Measurements from ENCODE around the gene PCSK5.
"Not testable (repeated sequence)": the region's sequence is repeated elsewhere in the genome, so short reads cannot be mapped to it uniquely, and the experiment has no call there.

Gene PCSK5

DNA sequence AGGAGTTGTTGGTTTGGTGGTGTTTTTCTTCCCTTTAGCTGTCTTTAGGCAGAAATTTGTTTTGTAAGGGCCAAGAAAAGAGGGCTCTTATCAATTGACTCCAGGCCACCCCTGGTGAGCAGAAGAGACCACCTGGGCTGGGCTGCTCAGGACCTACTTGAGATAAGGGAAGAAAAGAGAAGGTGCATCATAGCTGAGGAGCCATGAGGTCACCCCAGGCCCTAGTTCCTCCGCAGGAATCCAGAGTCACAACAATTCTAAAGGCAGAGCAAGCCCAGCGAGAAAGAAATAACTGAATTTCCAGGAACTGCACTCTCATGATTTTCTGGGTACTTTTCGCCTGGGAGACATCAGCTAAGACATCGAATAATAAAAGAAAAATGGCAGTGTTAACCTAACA lies 468.9 kb downstream of the PCSK5 start:
- no peak for DNase-seq (ENCODE audit: low read depth)

DNA sequence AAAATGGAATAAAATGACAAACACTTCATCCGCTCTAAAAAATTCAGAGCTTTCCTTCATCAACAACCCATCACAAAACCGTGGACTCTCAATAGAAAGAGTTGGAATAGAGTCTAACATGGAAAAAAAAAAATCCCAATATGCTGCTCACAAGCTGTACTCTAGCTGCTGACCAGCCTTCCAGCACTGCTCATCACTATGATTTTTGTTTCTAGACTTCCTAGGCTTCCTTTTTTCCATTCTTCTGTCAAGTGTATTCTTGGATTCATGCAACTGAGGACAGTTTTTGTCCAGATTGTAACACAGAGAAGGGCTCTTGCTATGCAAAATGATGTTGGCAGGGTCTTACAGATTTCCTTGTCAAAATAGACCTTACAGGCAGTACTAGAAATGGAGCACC lies 469.3 kb downstream of the PCSK5 start:
- DNase-seq (ENCODE audit: low read depth) = no peak

DNA sequence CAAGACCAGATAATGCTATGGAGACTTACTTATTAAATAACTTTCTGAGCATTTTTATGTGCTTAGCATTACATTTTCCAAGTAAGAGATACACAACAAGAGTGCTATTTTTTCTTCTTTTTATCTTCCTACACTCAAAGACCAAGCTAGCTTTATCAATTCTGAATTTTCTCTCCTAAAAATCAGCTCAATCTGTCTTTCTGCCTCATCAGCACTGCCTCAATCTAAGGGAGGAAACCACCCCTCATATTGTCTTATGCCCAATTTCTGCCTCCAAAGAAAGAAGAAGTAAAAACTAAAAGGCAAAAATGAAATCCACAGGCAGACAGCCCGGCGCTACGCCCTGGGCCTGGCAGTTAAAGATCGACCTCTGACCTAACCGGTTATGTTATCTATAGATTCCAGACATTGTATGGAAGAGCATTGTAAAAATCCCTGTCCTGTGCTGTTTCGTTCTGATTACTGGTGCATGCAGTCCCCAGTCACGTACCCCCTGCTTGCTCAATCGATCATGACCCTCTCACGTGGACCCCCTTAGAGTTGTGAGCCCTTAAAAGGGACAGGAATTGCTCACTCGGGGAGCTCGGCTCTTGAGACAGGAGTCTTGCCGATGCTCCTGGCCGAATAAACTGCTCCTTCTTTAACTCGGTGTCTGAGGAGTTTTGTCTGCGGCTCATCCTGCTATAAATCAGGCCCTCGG lies 472.0 kb downstream of the PCSK5 start:
- not testable (repeated sequence) for DNase-seq (ENCODE audit: low read depth)

DNA sequence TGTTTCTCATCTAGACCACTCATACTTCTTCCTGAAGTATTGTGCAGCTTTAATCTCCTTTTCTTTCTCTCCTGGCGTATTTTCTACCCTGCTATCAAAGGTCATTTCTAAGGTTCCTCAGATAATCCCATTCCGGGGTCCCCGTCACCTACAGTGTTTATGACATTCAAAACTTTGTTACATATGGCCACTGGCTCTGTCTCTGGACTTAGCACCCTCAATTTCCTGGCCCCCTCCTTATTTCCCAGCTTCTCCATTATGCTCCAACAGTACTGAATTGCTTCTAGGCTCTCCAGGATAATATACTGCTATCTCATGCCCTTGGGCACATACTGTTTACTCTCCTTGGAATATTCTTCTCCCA lies 472.5 kb downstream of the PCSK5 start:
- no peak for DNase-seq (ENCODE audit: low read depth)

DNA sequence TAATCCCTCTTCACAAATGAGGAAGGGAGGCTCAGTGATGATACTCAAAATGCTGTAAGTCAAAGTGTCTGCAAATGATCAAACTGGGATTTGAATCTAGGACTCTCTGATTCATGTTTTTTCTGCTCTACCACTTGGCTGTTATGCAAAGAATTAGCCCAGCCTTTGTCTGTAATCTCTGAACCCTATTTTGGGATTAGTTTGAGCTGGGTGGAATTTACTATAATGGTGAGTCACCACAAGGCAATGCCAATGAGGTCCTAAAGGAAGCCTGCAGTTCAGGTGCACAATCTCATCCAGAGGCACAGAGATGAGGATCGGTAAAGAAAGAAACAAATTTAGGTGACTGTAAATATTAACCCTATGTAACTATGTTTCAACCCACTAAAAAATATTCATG lies 474.6 kb downstream of the PCSK5 start:
- no peak for DNase-seq (ENCODE audit: low read depth)

DNA sequence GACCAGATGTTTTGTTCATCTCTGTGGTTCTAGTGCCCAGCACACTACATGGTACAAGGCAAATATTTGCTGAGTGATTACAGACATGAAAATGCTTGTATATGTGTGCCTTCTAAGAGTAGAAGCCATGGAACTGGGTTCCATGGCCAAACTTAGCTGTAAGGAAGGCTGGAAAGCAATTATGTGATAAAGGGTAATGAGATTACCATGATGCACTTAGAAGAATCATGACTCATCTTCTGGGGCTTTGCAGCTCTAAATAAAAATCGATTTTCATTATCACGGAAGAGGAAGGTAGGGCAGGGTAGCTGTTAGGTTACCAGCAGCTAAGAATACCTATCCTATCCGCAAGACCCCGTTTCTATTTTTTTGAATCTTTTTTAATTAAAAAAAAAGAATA lies 475.8 kb downstream of the PCSK5 start:
- DNase-seq (ENCODE audit: low read depth) = no peak

DNA sequence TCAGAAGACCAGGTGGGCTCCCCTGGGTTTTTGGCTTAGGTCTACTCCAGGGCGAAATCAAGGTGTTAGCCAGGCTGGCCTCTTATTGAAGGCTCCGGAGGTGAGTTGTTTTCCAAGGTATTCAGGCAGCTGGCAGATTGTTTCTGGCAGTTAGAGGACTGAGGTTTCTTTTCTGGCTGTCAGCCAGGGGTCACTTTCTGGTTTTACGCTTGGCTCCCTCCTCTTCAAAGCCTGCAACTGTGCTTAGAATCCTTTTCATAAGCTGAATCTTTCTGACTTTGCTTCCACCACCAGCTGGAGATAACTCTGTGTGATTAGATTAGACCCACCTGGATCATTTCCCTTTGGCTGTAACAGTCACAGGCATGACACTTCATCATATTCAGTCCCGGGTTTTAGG lies 479.1 kb downstream of the PCSK5 start:
- no peak for DNase-seq (ENCODE audit: low read depth)

DNA sequence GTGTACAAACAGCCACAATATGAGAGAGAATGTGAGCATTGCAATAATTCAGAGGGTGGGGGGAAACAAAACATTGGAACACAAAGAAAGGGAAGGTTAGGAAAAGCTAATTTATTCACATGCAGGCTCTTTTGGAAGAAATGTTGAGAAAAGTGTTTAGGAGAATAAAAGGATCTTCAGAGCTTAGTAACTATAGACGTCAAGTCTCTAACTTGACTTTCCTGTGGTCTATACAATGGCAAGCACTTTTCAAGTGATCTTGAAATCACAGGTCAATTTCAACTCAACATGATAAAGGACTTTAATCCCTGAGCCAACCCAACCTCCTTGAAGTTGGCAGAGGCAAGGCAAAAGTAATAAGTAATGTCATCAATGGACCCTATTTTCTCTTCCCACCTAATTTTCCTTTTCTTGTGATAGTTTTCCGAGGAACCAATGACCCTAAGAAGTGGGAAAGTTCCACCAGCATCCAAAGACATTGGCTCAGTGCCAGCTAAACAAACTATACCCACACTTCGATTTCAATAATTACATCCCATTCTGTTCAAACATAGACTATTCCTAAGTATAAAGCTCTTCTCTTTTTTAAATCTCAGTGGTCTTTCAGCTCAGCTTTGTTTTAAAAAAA lies 480.0 kb downstream of the PCSK5 start:
- DNase-seq (ENCODE audit: low read depth) = no peak

DNA sequence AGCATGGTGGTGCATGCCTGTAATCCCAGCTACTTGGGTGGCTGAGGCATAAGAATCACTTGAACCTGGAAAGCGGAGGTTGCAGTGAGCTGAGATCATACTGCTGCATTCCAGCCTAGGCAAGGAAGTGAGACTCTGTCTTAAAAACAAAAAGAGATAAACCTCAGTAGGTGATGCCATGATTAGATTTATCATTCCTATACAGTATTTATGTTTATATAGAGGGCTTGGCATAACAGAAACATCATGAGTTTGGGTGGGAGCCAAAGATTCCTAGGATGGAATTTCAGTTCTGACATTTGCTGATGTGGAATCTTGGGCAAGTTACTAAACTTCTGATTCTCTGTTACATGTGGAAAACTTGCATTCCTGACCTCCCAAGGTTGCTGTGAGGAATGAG lies 481.4 kb downstream of the PCSK5 start:
- no peak for DNase-seq (ENCODE audit: low read depth)

DNA sequence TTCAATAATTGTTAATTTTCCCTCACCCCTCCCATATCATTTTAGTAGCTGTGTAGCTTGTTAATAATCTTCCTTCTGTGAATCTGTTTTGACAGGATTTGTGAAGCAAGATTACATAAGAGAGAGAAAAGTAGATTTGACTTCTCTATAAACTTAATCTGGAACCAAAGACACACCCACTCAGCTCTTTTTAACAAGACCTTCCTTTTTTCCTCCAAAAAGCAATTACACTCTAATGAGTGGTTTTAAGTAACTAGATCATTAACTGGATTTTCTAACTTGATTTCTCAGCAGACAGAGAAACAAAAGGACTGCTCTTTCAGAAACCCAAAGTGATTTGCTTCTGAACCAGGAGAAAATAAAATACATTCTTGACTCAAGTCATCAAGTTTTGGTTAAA lies 481.9 kb downstream of the PCSK5 start:
- DNase-seq (ENCODE audit: low read depth) = no peak

DNA sequence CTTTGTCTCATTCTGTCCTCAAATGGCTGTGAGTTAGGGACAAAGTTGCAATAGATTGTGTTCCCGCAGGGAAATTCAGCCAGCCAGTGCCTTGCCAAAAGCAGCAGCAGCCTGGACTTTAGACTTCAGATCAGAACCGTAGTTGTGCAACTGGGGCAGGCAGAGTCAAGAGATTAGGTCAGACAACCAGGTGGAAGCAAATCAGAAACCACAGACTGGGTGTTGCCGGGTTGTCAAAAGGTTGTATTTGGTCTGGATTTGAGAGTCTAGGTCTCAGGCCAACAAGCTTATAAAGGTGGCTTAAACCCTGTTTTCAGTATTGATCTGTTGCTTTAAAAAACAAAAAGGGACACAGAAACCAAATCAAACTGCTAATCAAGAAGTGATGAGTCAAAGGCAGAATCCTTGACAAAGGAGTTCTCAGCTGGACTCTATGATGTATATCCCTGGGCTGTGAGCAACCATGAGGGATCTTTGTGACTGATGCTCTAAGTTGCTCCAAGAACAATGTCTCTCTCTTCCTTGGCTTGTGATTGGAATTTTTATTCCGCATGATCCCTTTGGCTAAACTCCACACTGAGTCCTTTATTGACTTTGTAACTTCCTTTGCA lies 482.8 kb downstream of the PCSK5 start:
- no peak for DNase-seq (ENCODE audit: low read depth)

DNA sequence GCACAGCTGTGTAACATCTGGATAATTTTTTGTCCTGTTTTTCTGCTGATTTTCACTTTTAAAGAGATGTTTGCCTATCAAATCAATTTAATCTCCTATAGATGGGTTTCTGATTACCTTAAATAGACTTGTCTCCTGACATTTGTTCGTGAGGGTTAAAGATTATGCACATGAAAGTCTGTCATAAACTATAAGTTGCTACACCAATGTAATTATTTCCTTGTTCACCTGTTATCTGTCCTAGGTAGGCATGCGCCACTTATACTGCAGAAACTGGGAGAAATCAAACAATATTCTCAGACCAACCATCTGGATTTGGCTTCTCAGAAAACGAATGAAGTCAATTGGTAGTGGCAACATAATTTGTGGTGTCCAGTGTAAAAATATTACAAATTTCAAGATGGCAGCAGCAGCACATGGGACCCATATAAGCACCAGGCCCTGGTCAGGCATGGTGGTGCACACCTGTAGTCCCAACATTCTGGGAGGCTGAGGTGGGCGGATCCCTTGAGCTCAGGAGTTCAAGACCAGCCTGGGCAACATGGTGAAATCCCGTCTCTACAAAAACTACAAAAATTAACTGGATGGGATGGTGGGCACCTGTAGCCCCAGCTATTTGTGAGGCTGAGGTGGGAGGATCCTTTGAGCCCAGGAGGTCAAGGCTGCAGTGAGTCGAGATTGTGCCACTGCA lies 483.5 kb downstream of the PCSK5 start:
- DNase-seq (ENCODE audit: low read depth) = no peak

DNA sequence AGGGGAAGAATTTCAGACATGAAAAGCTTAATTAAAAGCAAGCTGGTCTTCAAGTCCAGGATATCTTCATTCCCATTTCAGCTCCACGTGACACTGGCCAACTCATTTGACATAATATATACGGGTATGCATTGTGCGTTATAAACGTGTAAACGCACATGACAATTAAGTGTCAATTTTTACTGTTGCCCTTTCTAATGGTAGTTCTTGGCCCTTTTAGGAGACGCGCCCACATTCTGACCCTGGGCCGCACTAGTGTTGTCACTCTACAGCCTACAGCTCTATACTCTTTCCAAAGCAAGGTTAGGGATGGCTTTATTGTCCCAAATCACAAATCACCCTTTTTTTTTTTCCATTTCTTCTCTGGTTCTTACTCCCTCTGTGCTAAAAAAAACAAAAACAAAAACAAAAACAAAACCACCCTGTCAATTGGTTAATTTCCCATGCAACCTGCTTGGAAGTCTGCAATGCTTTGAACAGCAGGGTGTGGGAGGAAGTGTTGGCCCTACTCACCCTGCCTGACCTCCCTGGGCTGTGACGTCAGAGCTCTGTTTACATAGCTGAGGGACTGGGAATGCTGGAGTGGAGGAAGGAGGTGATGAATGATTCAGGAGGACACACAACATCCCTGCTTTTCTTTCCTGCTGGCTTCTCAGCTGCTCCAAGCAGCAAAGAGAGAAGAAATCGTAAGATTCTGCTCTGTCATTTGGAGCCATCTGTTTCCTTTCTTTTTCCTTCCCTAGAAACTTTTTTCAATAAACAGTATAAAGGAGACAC lies 484.5 kb downstream of the PCSK5 start:
- DNase-seq (ENCODE audit: low read depth) = no peak

DNA sequence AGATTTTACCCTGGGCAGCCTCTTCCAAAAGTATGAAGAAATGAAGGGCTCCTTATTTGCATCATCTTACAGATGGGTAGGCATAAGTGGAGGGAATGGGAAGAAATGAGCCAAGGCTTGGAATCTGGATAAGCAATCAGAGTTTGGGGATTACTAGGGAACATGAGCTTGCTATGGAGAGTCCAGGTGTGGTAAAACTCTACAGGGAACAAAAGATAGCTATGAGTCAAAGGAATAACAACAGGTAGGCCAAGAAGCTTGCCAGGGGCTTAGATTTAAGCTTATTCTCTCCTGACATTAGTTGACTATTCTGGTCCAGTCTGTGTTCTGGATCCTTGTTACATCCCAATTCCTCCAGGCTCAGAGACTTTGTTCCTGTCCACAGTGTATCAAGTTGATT lies 487.3 kb downstream of the PCSK5 start:
- no peak for DNase-seq (ENCODE audit: low read depth)

DNA sequence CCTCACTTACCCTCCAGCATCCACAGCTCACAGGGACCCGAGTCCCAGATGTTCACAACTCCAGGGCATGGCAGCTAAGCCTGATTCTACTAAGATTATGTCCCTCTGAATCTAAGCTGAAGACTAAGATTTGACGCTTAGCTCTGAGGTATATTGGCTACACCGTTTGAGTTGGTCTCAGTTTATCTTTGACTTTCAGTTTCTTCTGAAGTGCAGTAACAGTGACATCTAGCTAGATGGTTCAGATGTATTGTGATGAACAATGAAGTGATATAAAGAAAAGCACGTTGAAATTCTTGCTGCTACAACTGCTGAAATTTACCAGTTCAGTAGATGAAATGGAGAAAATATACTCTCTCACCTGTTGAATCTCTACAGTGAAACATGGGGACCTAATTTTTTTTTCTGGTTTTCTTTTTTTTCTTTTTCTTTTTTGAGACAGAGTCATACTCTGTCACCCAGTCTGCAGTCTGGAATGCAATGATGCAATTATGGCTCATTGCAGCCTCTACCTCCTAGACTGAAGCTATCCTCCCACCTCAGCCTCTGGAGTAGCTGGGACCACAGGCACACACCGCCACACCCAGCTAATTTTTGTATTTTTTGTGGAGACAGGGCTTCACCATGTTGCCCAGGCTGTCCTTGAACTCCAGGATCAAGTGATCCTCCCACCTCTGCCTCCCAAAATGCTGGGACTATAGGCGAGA lies 488.0 kb downstream of the PCSK5 start:
- DNase-seq (ENCODE audit: low read depth) = no peak

DNA sequence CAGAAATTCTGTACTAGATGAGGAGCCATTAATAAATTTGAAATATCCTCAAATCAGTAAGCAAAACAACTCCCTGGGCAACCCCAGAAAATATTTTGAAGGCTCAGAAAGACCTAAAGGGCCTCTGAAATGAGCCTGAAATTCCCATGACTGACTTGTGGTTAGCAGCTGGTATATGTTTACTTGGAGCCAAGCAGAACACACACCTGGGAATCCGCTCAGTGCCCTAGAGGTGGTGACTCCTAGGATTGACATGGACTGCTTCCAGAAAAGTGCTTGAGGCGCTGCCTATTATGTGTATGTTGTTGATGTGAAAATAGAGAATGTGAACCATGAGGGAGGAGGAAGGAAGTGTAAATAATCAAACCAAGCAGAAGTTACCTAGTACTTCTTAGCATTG lies 489.0 kb downstream of the PCSK5 start:
- no peak for DNase-seq (ENCODE audit: low read depth)

DNA sequence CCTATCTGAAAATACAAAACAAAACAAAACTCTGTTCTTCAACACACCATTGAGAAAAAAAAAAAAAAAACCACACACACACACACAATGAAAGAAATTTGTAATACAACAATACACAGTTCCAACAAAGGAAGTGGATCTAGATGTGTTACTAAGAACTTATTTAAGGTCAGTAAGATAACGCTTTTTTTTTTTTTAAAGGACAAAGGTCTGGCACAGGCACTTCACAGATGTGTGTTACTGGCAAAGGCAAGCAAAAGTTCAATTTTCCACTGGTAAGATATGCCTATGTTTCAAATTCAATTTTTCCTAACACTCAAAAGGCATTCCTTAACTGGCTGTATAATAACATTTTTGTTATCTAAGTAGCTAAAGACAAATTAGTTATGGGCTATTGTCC lies 500.2 kb downstream of the PCSK5 start:
- DNase-seq (ENCODE audit: low read depth) = no peak

DNA sequence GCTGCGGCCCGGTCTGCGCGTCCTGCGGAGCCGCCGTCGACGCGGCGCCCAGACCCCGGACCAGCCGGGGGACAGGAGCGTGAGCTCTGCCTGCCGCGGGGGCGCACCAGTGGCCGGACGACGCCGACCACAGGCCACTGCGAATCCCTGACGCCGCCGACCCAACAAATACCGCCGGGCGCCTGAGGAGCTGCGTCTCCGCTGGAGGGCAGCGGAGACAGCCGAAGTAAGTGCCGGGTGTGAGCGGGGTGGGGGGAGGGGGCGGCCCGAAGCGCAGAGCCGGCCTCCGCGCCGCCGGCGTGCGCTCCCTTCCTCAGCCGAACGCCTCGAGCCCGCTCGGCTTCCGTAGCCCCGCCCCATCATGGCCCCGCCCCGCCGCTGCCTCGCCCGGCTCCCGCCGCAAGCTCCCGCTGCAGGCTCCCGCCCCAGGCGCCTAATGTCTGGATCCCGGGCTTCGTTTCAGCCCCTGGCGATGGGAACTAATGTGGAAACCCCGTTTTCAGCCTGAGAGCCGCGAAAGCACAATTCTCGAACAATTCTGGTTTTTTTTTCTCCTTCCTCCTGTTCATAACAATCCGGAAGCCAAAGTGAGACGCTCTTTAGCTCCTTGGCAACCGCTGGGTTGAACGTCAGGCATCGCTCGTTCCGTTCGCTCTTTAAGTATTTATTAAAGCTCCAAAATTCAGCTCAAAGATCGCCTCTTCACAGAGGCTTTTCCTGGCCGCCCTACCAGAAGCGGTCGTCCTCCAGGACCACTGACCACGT lies 503.9 kb downstream of the PCSK5 start, which contains the start of gene RFK:
TSS of gene RFK (minus strand) at position 232 of the 765 bp plus-strand sequence. CDS start 255 bp downstream, outside the sequence.
- peak; percentile 88 for DNase-seq (ENCODE audit: low read depth)

DNA sequence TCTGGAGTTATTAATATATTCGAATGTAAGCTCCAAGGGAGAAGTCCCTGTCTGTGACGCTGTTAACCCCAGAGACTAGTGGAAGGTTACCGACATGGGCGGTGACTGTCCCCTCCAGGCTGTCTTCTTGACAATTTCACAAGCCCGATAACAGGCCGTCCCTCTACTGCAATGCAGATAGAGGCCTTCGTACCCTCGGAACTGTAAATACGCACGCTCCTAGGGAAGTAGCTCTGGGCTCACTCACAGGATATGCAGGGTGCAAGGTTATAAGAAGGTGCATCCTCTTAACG lies 504.4 kb downstream of the PCSK5 start:
- peak; percentile 21 for DNase-seq (ENCODE audit: low read depth)

DNA sequence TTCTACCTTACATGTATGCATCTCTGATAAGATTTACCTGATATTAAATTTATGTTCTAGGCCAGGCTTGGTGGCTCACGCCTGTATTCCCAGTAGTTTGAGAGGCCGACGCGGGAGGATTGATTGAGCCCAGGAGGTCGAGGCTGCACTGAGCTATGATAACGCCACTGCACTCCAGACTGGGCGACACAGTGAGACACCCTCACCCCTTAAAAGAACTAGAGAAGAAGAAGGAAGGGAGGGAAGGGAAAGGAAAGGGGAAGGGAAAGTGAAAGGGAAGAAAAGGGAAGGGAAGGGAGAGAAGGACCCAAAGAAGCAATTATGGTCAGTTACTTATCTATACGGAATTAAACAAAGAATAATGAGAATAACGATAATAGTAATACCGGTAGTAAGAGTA lies 504.9 kb downstream of the PCSK5 start:
- no peak for DNase-seq (ENCODE audit: low read depth)

DNA sequence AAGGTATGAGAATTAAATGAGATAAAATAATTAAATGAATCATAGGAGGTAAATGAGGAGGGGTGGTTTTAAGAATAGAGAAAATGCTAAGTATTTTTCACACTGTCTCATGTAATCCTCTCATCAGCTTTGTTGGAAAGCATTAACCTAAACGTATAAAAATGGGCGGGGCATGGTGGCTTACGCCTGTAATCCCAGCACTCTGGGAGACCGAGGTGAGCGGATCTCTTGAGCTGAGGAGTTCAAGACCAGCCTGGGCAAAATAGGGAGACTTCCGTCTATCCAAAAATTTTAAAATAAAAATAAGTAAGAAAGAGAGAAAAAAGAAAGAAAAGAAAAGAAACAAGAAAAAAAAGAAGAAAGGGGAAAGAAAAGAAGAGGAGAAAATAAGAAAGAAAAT lies 505.7 kb downstream of the PCSK5 start:
- no peak for DNase-seq (ENCODE audit: low read depth)
